SU-DHL-6 (cell line): ENCODE results near the gene ITIH1.

Experiments
- EZH2phosphoT487 ChIP-seq: fragments of 200-600 bp; sonication (generic), shearing (Covaris generic); conservative IDR thresholded peaks from 2 replicates; pipeline ENCODE4 v1.6.1; 2018; ENCODE audit warnings: mild to moderate bottlenecking, antibody characterized with exemption, low read length, moderate library complexity, mixed read lengths
- TF ChIP-seq, protein P1 (sequence below): fragments of 200-600 bp; sonication (generic); IDR thresholded peaks from one replicate; pipeline ENCODE4 v1.5.1; 2017; ENCODE audit warnings: antibody characterized with exemption, mild to moderate bottlenecking, low read length, moderate library complexity; ENCODE audit not compliant: insufficient read depth, poor library complexity, severe bottlenecking

DNA sequence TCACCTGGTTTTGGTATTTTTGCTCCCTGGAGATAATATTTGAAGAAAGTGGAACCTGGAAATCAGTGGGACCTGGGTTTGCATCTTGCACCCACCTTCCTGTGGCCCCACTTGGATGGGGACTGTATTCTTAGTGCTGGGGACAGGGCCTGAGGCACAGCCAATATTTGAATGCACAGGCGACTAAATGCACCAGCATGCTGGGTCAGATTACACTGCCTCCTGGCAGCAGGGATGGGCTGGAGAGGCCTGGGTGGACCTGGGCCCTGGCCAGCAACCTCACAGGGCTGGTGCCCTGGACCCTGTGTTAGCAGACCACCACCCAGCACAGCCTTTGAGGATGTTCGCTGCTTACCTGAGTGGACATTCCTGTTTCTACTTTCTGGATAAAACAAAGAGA, 42.5 kb downstream of the ITIH1 start:
- TF ChIP-seq, protein P1, sequence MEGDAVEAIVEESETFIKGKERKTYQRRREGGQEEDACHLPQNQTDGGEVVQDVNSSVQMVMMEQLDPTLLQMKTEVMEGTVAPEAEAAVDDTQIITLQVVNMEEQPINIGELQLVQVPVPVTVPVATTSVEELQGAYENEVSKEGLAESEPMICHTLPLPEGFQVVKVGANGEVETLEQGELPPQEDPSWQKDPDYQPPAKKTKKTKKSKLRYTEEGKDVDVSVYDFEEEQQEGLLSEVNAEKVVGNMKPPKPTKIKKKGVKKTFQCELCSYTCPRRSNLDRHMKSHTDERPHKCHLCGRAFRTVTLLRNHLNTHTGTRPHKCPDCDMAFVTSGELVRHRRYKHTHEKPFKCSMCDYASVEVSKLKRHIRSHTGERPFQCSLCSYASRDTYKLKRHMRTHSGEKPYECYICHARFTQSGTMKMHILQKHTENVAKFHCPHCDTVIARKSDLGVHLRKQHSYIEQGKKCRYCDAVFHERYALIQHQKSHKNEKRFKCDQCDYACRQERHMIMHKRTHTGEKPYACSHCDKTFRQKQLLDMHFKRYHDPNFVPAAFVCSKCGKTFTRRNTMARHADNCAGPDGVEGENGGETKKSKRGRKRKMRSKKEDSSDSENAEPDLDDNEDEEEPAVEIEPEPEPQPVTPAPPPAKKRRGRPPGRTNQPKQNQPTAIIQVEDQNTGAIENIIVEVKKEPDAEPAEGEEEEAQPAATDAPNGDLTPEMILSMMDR = no peak
- TF ChIP-seq EZH2phosphoT487 = no peak
